ENCODE measurements around the gene ILF2. TPM values are rescaled to one million over a fixed set of nuclear protein-coding genes. Genes with fewer than 3 reads are reported as not detected.
A peak's percentile ranks its signal among the peaks of the same experiment; 100 is the strongest.

Gene ILF2
- total RNA-seq, 1 donor from 2014 or later: 216 TPM

- Mint-ChIP-seq H3K27me3 (ENCODE audit: unreplicated experiment) (peaks cover 4% of the 10 kb centered on the region), H3K4me3 (ENCODE audit: unreplicated experiment) (no peak overlapping the region), H3K27ac (ENCODE audit: unreplicated experiment) (no peak overlapping the region), H3K9me3 (ENCODE audit: unreplicated experiment) (no peaks in the 10 kb centered on the region), H3K4me1 (ENCODE audit: unreplicated experiment) (peaks cover 10% of the 10 kb centered on the region), H3K36me3 (ENCODE audit: low read depth, unreplicated experiment) (peaks cover 36% of the 10 kb centered on the region)
- DNase-seq (ENCODE audit: low spot score): no peak
- TF ChIP-seq, protein P1, sequence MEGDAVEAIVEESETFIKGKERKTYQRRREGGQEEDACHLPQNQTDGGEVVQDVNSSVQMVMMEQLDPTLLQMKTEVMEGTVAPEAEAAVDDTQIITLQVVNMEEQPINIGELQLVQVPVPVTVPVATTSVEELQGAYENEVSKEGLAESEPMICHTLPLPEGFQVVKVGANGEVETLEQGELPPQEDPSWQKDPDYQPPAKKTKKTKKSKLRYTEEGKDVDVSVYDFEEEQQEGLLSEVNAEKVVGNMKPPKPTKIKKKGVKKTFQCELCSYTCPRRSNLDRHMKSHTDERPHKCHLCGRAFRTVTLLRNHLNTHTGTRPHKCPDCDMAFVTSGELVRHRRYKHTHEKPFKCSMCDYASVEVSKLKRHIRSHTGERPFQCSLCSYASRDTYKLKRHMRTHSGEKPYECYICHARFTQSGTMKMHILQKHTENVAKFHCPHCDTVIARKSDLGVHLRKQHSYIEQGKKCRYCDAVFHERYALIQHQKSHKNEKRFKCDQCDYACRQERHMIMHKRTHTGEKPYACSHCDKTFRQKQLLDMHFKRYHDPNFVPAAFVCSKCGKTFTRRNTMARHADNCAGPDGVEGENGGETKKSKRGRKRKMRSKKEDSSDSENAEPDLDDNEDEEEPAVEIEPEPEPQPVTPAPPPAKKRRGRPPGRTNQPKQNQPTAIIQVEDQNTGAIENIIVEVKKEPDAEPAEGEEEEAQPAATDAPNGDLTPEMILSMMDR (IDR thresholded peaks at IDR 0.05; ENCODE audit: unreplicated experiment): no peak
These were observed 8.5 kb downstream of the ILF2 start for GRCh38 chr1:153662269-153662668.

DNA sequence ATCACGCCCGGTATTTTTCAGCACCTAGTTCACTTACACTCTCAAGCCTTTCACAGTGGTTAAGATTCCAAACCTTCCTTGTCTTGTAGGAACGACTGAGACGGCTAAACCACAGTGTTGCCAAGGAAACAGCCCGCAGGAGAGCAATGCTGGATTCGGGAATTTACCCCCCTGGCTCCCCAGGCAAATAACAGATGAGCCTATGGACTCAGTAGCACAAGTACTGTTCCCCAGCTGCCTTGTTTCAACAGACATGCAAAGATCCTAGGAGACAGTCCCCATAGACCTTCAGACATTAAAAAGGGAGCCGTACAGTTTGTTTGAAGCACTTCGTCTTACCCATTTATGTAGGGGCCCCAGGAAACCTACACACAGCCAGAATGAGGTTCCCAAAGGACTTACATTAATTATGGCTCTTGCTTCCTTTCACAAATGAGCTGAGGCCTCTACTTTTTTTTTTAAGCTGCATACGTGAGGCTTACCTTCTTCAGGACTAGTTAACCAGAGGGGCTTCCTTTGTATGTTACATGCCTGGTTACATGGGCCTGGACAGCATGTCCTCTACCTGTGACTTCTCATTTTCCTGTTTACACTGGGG, 9.6 kb downstream of the ILF2 start:
- Mint-ChIP-seq H3K9me3 (ENCODE audit: unreplicated experiment) (no peaks in the 10 kb centered on the region), H3K4me3 (ENCODE audit: unreplicated experiment) (peak overlapping the region; percentile 31), H3K36me3 (ENCODE audit: low read depth, unreplicated experiment) (peaks cover 36% of the 10 kb centered on the region), H3K27me3 (ENCODE audit: unreplicated experiment) (peaks cover 4% of the 10 kb centered on the region), H3K4me1 (ENCODE audit: unreplicated experiment) (peaks cover 10% of the 10 kb centered on the region), H3K27ac (ENCODE audit: unreplicated experiment) (peak overlapping the region; percentile 48)
- TF ChIP-seq, protein P1 (IDR thresholded peaks at IDR 0.05; ENCODE audit: unreplicated experiment): no peak
- no peak for DNase-seq (ENCODE audit: low spot score)

DNA sequence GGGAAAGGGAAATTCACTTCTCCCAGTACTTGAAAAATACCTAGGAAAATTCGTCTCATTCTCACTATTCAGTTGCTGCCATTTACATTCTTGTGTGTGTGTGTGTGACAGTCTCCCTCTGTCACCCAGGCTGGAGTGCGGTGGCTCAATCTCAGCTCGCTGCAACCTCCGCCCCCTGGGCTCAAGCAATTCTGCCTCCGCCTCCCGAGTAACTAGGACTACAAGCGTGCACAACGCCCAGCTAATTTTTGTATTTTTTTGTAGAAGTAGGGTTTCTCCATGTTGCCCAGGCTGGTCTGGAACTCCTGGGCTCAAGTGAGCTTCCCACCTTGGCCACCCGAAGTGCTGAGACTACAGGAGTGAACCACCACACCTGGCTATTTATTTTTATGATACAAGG, 11.1 kb downstream of the ILF2 start:
- Mint-ChIP-seq H3K9me3 (ENCODE audit: unreplicated experiment) (no peaks in the 10 kb centered on the region), H3K4me3 (ENCODE audit: unreplicated experiment) (peak overlapping the region; percentile 96), H3K27me3 (ENCODE audit: unreplicated experiment) (peaks cover 4% of the 10 kb centered on the region), H3K36me3 (ENCODE audit: low read depth, unreplicated experiment) (peaks cover 23% of the 10 kb centered on the region), H3K4me1 (ENCODE audit: unreplicated experiment) (peaks cover 6% of the 10 kb centered on the region), H3K27ac (ENCODE audit: unreplicated experiment) (peak overlapping the region; percentile 62)
- DNase-seq (ENCODE audit: low spot score): no peak
- TF ChIP-seq, protein P1 (IDR thresholded peaks at IDR 0.05; ENCODE audit: unreplicated experiment): no peak

GRCh38 chr1:153659175-153659534, 11.6 kb downstream of the ILF2 start:
- peak overlapping the region; percentile 62 for H3K27ac Mint-ChIP-seq (ENCODE audit: unreplicated experiment)
- TF ChIP-seq, protein P1 (IDR thresholded peaks at IDR 0.05; ENCODE audit: unreplicated experiment): no peak

DNA sequence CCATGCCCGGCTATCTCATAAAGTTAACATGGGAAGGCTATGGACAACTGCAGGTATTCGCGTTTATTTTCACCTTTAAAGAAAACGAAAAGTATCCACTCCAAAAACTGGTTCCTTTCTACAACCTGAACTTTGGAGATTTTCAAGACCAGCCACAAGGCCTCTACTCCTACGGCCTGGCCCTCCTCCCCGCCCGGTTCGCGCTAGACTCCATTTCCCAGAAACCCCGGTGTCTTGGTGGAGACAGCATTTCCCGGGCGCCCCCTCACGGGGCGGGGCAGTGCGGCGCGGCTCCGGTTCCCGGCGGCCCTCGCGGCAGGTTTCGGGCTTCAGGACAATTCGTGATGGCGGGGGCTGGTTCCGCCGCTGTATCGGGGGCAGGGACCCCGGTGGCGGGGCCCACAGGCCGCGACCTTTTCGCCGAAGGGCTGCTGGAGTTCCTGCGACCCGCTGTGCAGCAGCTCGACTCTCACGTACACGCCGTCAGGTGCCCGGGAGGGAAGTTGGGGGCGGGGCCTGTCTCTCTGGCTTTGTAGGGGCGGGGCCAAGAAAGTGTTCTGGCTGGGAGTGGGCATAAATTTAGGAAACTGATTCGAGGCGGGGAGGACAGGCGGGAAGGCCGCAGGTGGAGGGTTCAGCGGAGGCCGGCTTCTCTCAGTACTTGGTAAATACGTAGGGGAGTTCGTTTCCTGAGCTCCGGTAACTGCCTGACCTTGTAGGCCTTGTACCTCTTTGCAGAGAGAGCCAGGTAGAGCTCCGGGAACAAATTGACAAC, 12.2 kb downstream of the ILF2 start, which contains the start of gene SNAPIN:
TSS of gene SNAPIN (plus strand) at position 304 of the 775 bp plus-strand sequence. CDS start at position 345, 41 bp downstream.
- DNase-seq (ENCODE audit: low spot score): peak; percentile 78

More at GRCh38 chr1:153659175-153659534, 11.6 kb downstream of the ILF2 start:
- Mint-ChIP-seq H3K27me3 (ENCODE audit: unreplicated experiment) (peaks cover 4% of the 10 kb centered on the region), H3K4me3 (ENCODE audit: unreplicated experiment) (peak overlapping the region; percentile 96), H3K4me1 (ENCODE audit: unreplicated experiment) (peaks cover 6% of the 10 kb centered on the region), H3K9me3 (ENCODE audit: unreplicated experiment) (no peaks in the 10 kb centered on the region), H3K36me3 (ENCODE audit: low read depth, unreplicated experiment) (peaks cover 20% of the 10 kb centered on the region)
- no peak for DNase-seq (ENCODE audit: low spot score)

More for the DNA sequence above, 12.2 kb downstream of the ILF2 start, which contains the start of gene SNAPIN:
- Mint-ChIP-seq H3K9me3 (ENCODE audit: unreplicated experiment) (no peaks in the 10 kb centered on the region), H3K27ac (ENCODE audit: unreplicated experiment) (peak within 1 kb of the TSS; percentile 75), H3K4me1 (ENCODE audit: unreplicated experiment) (peaks cover 6% of the 10 kb centered on the region), H3K27me3 (ENCODE audit: unreplicated experiment) (peaks cover 6% of the 10 kb centered on the region), H3K36me3 (ENCODE audit: low read depth, unreplicated experiment) (peaks cover 17% of the 10 kb centered on the region), H3K4me3 (ENCODE audit: unreplicated experiment) (peak within 1 kb of the TSS; percentile 96)
- TF ChIP-seq, protein P1 (IDR thresholded peaks at IDR 0.05; ENCODE audit: unreplicated experiment): no peak

All from endothelial cell (in vitro differentiated cells).